NCI-H82 treated with DMSO at 0.1 percent for 48 hours (cell line): ENCODE data around the gene HSPB9.
"Not testable (repeated sequence)": the region's sequence is repeated elsewhere in the genome, so short reads cannot be mapped to it uniquely, and the experiment has no call there.

Source experiments
- DNase-seq: peaks from one replicate; lab custom pipeline; 2025; ENCODE audit not compliant: unreplicated experiment; lab: John Stamatoyannopoulos, UW

Gene HSPB9

GRCh38 chr17:42118545-42118944 is 4.1 kb upstream of the HSPB9 start:
- no peak for DNase-seq

- DNase-seq = no peak
These were observed 3.3 kb upstream of the HSPB9 start for GRCh38 chr17:42119301-42119700.

GRCh38 chr17:42120161-42120769 is 2.3 kb upstream of the HSPB9 start:
- DNase-seq = no peak

GRCh38 chr17:42120770-42121769 is 1.5 kb upstream of the HSPB9 start, which contains the start of gene KAT2A:
Gene KAT2A (minus strand): TSS chr17:42121367. CDS start chr17:42121304, 63 bp downstream.
- DNase-seq = peak; percentile 61

GRCh38 chr17:42124256-42124655 is 1.7 kb downstream of the HSPB9 start:
- no peak for DNase-seq

- no peak for DNase-seq
These were observed 3.0 kb downstream of the HSPB9 start for GRCh38 chr17:42125565-42125964.

- DNase-seq = no peak
These were observed 4.2 kb downstream of the HSPB9 start for GRCh38 chr17:42126836-42127235.

- no peak for DNase-seq
These were observed 4.8 kb downstream of the HSPB9 start for GRCh38 chr17:42127414-42127813.

- no peak for DNase-seq
These were observed 6.7 kb downstream of the HSPB9 start for GRCh38 chr17:42129109-42129837.

GRCh38 chr17:42130310-42130936 is 7.8 kb downstream of the HSPB9 start:
- DNase-seq = no peak

- no peak for DNase-seq
These were observed 8.6 kb downstream of the HSPB9 start for GRCh38 chr17:42131232-42131631.

- no peak for DNase-seq
These were observed 9.4 kb downstream of the HSPB9 start for GRCh38 chr17:42131981-42132432.

- DNase-seq = no peak
These were observed 10.3 kb downstream of the HSPB9 start for GRCh38 chr17:42132941-42133340.

GRCh38 chr17:42133461-42134041 is 10.9 kb downstream of the HSPB9 start:
- no peak for DNase-seq

- DNase-seq = no peak
These were observed 12.5 kb downstream of the HSPB9 start for GRCh38 chr17:42135151-42135550.

GRCh38 chr17:42135664-42136653 is 13.4 kb downstream of the HSPB9 start:
- no peak for DNase-seq

GRCh38 chr17:42136654-42137051 is 14.0 kb downstream of the HSPB9 start:
- no peak for DNase-seq

GRCh38 chr17:42138749-42139492 is 16.3 kb downstream of the HSPB9 start:
- no peak for DNase-seq

GRCh38 chr17:42140690-42141089 is 18.1 kb downstream of the HSPB9 start:
- DNase-seq = not testable (repeated sequence)
